ENCODE results near the gene EARS2. TPM values are rescaled to one million over a fixed set of nuclear protein-coding genes. Genes with fewer than 3 reads are reported as not detected.
"Not testable (repeated sequence)": the region's sequence is repeated elsewhere in the genome, so short reads cannot be mapped to it uniquely, and the experiment has no call there.

EARS2 gene
- polyA plus RNA-seq, 1 donor from 2014 or later = 14.4 TPM

- H3K27me3 Mint-ChIP-seq = no peaks in the 10 kb centered on the region
- H3K4me3 Mint-ChIP-seq = no peak overlapping the region
- no peak overlapping the region for H3K27ac Mint-ChIP-seq
- H3K36me3 Mint-ChIP-seq = peaks cover 3% of the 10 kb centered on the region
- no peaks in the 10 kb centered on the region for H3K9me3 Mint-ChIP-seq
- peaks cover 9 to 23% (median 10%) of the 10 kb centered on the region in 3 donors for H3K4me1 Mint-ChIP-seq
Measured at GRCh38 chr16:23552161-23552560, 5.0 kb downstream of the EARS2 start.

- H3K36me3 Mint-ChIP-seq = peaks cover 9% of the 10 kb centered on the region
- peak overlapping the region in 1 of 4 donors; percentile 45 for H3K4me3 Mint-ChIP-seq
- no peaks in the 10 kb centered on the region for H3K27me3 Mint-ChIP-seq
- H3K27ac Mint-ChIP-seq = peak overlapping the region in 1 of 3 donors; percentile 43
- H3K9me3 Mint-ChIP-seq = no peaks in the 10 kb centered on the region
- H3K4me1 Mint-ChIP-seq = peaks cover 3 to 8% (median 3%) of the 10 kb centered on the region in 3 donors
Measured at GRCh38 chr16:23549938-23550337, 7.2 kb downstream of the EARS2 start.

- no peaks in the 10 kb centered on the region for H3K9me3 Mint-ChIP-seq
- H3K4me3 Mint-ChIP-seq = no peak overlapping the region
- H3K36me3 Mint-ChIP-seq = peaks cover 6% of the 10 kb centered on the region
- no peak overlapping the region for H3K27ac Mint-ChIP-seq
- H3K27me3 Mint-ChIP-seq = no peaks in the 10 kb centered on the region
- peaks cover 0 to 2% (median 0%) of the 10 kb centered on the region in 3 donors for H3K4me1 Mint-ChIP-seq
Measured at GRCh38 chr16:23544436-23544835, 12.7 kb downstream of the EARS2 start.

GRCh38 chr16:23540817-23541178 lies 16.4 kb downstream of the EARS2 start:
- H3K4me3 Mint-ChIP-seq, H3K9me3 Mint-ChIP-seq, H3K36me3 Mint-ChIP-seq, H3K27me3 Mint-ChIP-seq, H3K27ac Mint-ChIP-seq, H3K4me1 Mint-ChIP-seq: not testable (repeated sequence)

GRCh38 chr16:23539984-23540816 lies 16.9 kb downstream of the EARS2 start:
- Mint-ChIP-seq H3K27ac (no peak overlapping the region), H3K4me1 (no peaks in the 10 kb centered on the region), H3K27me3 (no peaks in the 10 kb centered on the region), H3K9me3 (no peaks in the 10 kb centered on the region), H3K36me3 (peaks cover 3% of the 10 kb centered on the region), H3K4me3 (no peak overlapping the region)

GRCh38 chr16:23538919-23539278 lies 18.3 kb downstream of the EARS2 start:
- no peak overlapping the region for H3K27ac Mint-ChIP-seq
- H3K36me3 Mint-ChIP-seq = peaks cover 3% of the 10 kb centered on the region
- H3K4me1 Mint-ChIP-seq = no peaks in the 10 kb centered on the region
- H3K4me3 Mint-ChIP-seq = no peak overlapping the region
- no peaks in the 10 kb centered on the region for H3K9me3 Mint-ChIP-seq
- no peaks in the 10 kb centered on the region for H3K27me3 Mint-ChIP-seq

GRCh38 chr16:23537390-23537789 lies 19.8 kb downstream of the EARS2 start:
- peaks cover 6% of the 10 kb centered on the region for H3K36me3 Mint-ChIP-seq
- H3K9me3 Mint-ChIP-seq = no peaks in the 10 kb centered on the region
- no peak overlapping the region for H3K4me3 Mint-ChIP-seq
- H3K27ac Mint-ChIP-seq = no peak overlapping the region
- no peaks in the 10 kb centered on the region for H3K4me1 Mint-ChIP-seq
- H3K27me3 Mint-ChIP-seq = no peaks in the 10 kb centered on the region

- no peaks in the 10 kb centered on the region for H3K9me3 Mint-ChIP-seq
- peaks cover 6% of the 10 kb centered on the region for H3K36me3 Mint-ChIP-seq
- H3K4me3 Mint-ChIP-seq = no peak overlapping the region
- H3K27ac Mint-ChIP-seq = no peak overlapping the region
- H3K4me1 Mint-ChIP-seq = no peaks in the 10 kb centered on the region
- no peaks in the 10 kb centered on the region for H3K27me3 Mint-ChIP-seq
Measured at GRCh38 chr16:23535901-23536300, 21.2 kb downstream of the EARS2 start.

GRCh38 chr16:23534868-23535860 lies 22.0 kb downstream of the EARS2 start:
- Mint-ChIP-seq H3K4me1 (no peaks in the 10 kb centered on the region), H3K36me3 (peaks cover 6% of the 10 kb centered on the region), H3K27me3 (no peaks in the 10 kb centered on the region), H3K27ac (no peak overlapping the region), H3K9me3 (no peaks in the 10 kb centered on the region), H3K4me3 (no peak overlapping the region)

GRCh38 chr16:23532448-23532847 lies 24.7 kb downstream of the EARS2 start:
- Mint-ChIP-seq H3K27me3 (no peaks in the 10 kb centered on the region), H3K4me1 (no peaks in the 10 kb centered on the region), H3K9me3 (no peaks in the 10 kb centered on the region), H3K27ac (no peak overlapping the region), H3K36me3 (peaks cover 8% of the 10 kb centered on the region), H3K4me3 (no peak overlapping the region)

GRCh38 chr16:23530062-23530461 lies 27.1 kb downstream of the EARS2 start:
- Mint-ChIP-seq H3K36me3 (peaks cover 9% of the 10 kb centered on the region), H3K27me3 (no peaks in the 10 kb centered on the region), H3K4me1 (peaks cover 0 to 3% (median 0%) of the 10 kb centered on the region in 3 donors)

GRCh38 chr16:23528644-23529310 lies 28.4 kb downstream of the EARS2 start:
- Mint-ChIP-seq H3K27ac (no peak overlapping the region), H3K9me3 (no peaks in the 10 kb centered on the region), H3K4me3 (no peak overlapping the region), H3K4me1 (peaks cover 0 to 3% (median 0%) of the 10 kb centered on the region in 3 donors), H3K36me3 (peaks cover 9% of the 10 kb centered on the region), H3K27me3 (no peaks in the 10 kb centered on the region)

More at GRCh38 chr16:23530062-23530461, 27.1 kb downstream of the EARS2 start:
- Mint-ChIP-seq H3K4me3 (no peak overlapping the region), H3K27ac (no peak overlapping the region), H3K9me3 (no peaks in the 10 kb centered on the region)

GRCh38 chr16:23527961-23528643 lies 29.0 kb downstream of the EARS2 start:
- no peak overlapping the region for H3K4me3 Mint-ChIP-seq
- H3K4me1 Mint-ChIP-seq = peaks cover 0 to 6% (median 0%) of the 10 kb centered on the region in 3 donors
- peaks cover 8% of the 10 kb centered on the region for H3K36me3 Mint-ChIP-seq
- no peaks in the 10 kb centered on the region for H3K9me3 Mint-ChIP-seq
- H3K27me3 Mint-ChIP-seq = no peaks in the 10 kb centered on the region
- no peak overlapping the region for H3K27ac Mint-ChIP-seq

GRCh38 chr16:23524886-23525285 lies 32.3 kb downstream of the EARS2 start:
- H3K9me3 Mint-ChIP-seq = no peaks in the 10 kb centered on the region
- H3K4me3 Mint-ChIP-seq = no peak overlapping the region
- H3K27ac Mint-ChIP-seq = no peak overlapping the region
- H3K4me1 Mint-ChIP-seq = peaks cover 15 to 20% (median 16%) of the 10 kb centered on the region in 3 donors
- no peaks in the 10 kb centered on the region for H3K27me3 Mint-ChIP-seq
- H3K36me3 Mint-ChIP-seq = peaks cover 10% of the 10 kb centered on the region
